Transverse colon (tissue), 3 donors: ENCODE results near the gene CHST15.

ENCODE experiments used
- POLR2A ChIP-seq: fragments of 450-650 bp; IDR thresholded peaks from one replicate; pipeline ENCODE4 v1.6.1; 2016; ENCODE audit warnings: antibody characterized with exemption, mild to moderate bottlenecking, moderate library complexity
- TF ChIP-seq, protein P1 (sequence below), 5 experiments: fragments of 200-600 bp in 3 of 5; fragments of 450-650 bp in 2 of 5; sonication (generic) in 3 of 5; IDR thresholded peaks; 1 replicate in 2 of 5; 2 replicates in 3 of 5; pipeline ENCODE4 v1.5.1; 2016 to 2017; ENCODE audit warnings: antibody characterized with exemption in 5 of 5, inconsistent platforms in 3 of 5, mild to moderate bottlenecking in 2 of 5, moderate library complexity in 1 of 5

GRCh38 chr10:124098575-124098974 is 5.2 kb upstream of the CHST15 start:
- TF ChIP-seq, protein P1, sequence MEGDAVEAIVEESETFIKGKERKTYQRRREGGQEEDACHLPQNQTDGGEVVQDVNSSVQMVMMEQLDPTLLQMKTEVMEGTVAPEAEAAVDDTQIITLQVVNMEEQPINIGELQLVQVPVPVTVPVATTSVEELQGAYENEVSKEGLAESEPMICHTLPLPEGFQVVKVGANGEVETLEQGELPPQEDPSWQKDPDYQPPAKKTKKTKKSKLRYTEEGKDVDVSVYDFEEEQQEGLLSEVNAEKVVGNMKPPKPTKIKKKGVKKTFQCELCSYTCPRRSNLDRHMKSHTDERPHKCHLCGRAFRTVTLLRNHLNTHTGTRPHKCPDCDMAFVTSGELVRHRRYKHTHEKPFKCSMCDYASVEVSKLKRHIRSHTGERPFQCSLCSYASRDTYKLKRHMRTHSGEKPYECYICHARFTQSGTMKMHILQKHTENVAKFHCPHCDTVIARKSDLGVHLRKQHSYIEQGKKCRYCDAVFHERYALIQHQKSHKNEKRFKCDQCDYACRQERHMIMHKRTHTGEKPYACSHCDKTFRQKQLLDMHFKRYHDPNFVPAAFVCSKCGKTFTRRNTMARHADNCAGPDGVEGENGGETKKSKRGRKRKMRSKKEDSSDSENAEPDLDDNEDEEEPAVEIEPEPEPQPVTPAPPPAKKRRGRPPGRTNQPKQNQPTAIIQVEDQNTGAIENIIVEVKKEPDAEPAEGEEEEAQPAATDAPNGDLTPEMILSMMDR (IDR thresholded peaks at IDR 0.05), result no peak
- no peak for TF ChIP-seq POLR2A
